HG02943 (cell line): ENCODE measurements around the gene RCCD1.
A peak's percentile ranks its signal among the peaks of the same experiment; 100 is the strongest.

Experiments used
- ATAC-seq: cut with Tn5 transposase; IDR thresholded peaks from one replicate; pipeline ENCODE4 v1.9.1; 2021; ENCODE audit warnings: mild to moderate bottlenecking, low read depth, moderate library complexity; ENCODE audit not compliant: unreplicated experiment

Gene RCCD1

DNA sequence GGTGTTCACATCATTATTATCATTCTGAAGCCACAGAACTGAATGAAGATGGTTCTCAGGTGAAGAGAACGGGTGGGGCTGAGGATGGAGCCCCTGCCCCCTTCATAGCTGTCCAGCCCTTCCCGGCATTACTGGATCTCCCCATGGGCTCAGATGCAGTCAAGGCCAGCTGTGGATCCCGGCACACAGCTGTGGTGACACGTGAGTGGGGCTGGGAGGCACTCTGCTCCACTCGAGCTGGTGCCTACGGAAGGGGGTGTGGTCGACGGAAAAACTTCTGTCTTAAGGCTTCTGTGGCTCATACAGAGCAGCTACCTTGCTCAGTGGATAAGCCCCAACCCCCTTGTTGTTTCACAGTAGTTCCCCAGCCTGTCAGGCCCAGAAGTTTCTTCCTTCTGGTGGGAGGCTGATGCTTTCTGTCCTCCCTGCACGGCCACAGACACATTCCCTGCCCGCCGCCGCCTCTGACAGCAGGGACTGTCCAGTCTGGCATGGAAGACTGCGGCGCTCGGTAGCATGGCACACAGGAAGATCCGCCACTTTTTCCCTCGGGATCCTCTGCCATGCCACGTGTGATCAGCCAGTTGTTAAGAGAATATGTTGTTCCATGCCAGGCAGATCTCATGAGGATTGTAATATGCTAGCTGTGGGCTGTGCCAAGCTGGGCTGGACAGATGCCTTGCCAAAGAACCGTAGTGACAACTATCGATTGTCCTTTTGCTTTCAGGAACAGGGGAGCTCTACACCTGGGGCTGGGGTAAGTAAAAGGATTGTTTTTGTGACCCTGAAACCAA lies 5.8 kb downstream of the RCCD1 start:
- no peak for ATAC-seq

DNA sequence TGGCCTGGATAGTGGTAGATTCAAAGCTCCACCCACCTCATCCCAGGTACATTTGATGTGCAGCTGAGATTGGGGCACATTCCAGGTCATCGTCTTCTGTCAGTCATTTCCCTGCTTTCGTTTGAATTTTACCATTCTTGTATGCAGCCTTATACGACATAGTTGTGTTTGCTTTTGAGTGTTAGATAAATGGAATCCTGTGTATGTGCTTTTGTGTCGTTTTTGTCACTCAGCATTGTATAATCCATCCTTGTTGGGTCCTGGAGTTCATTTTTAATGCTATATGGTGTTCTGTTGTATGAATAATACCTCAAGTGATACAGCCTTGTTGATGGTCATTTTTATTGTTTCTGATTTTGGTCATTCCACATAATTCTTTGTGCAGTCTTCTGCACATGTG lies 7.3 kb downstream of the RCCD1 start:
- no peak for ATAC-seq

DNA sequence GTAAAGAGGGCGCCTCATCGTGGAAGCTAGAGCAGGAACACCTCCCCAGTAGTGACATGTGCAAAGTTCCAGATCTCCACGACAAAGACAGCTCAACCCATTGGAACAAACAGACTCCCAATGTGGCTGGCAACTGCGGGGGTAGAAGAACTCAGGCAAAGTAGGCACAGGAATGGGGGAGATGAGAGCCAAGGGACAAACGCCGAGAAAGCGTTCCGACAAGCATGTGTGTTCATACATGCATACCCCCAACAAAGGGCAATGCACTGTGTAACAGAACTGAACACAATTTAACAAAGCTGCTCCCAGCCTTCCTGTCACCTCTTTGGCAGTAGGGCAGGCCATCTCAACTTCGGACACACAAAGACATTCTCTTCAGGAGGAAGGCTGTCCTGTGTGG lies 11.6 kb downstream of the RCCD1 start:
- ATAC-seq, result no peak

DNA sequence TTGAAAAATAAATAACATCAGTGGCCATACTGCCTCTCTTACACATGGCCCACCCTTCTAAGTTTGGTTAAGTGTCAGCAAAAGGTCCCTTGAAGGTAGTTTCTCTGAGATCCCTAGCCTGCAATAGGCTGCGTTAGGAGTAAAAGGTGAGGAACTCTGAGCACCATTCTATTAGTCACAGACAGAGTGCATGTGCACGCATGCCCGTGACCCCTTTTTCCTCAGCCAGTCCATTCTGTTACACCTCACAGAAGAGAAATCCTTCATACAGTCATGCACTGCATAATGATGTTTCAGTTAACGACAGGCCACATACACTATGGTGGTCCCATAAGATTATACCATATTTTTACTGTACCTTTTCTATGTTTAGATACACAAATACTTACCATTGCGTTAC lies 12.5 kb downstream of the RCCD1 start:
- no peak for ATAC-seq

DNA sequence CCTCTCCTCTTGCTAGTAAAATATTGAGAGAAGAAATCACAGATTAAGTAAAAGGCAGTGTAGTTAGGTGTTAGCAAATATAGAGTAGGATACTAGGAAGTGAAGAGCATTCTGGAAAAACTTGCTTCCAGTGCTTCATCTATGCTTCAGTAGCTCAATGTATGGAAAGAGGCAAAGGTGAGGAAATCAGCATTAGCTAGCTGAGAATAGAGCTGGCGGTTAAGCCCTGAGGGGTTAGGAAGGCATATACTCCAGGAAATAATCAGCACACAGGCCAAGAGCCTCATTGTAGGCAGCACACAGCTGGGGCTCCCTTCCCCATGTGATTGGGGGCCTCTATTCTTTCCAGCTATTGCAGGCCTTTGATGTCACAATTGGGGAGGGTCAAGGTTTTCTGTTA lies 13.8 kb downstream of the RCCD1 start:
- no peak for ATAC-seq

DNA sequence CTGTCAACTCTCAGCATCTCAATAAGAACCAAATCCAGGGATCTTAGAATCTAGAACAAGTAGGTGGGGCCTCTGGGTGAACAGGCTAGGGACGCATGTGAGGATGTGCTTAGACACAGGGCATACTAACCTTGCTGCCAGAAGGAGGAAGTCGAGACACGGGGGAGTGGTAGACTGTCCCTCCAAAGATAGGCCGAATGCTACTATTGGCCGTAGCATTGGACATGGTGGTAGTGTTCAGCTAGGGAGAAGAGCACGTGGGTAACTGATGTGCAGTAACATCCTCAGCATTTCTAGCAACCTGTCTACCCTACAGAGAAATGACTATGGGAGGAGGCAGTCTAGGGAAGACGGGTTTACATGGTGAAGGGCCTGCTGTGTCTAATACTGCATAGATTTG lies 15.6 kb downstream of the RCCD1 start:
- ATAC-seq, result no peak

DNA sequence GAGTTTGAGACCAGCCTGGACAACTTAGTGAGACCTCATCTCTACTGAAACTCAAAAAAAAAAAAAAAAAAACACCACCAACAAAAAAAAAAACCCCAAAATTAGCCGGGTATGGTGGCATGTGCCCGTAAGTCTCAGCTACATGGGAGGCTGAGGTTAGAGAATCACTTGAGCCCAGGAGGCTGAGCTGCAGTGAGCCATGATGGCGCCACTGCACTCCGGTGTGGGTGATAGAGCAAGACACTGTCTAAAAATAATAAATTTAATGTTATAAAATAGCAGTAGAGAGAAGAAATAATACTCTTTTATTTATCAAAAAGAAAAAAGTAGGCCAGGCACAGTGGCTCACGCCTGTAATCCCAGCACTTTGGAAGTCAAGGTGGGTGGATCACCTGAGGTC lies 17.4 kb downstream of the RCCD1 start:
- no peak for ATAC-seq

DNA sequence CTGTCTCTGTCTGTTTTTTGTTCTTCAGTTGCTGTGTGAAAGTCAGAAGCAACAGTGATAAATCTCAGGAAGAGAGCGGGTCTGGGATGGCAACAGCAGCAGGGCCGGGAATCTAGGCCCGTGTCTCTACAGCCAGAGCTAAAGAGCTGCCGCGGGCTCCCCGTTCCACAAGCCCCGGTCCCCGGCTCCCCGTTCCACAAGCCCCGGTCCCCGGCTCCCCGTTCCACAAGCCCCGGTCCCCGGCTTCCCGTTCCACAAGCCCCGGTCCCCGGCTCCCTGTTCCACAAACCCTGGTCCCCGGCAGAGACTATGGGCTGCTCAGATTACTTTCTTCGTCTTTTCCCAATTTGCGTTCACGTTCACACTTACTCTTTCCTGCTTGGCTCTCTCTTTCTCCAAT lies 19.5 kb downstream of the RCCD1 start:
- no peak for ATAC-seq

DNA sequence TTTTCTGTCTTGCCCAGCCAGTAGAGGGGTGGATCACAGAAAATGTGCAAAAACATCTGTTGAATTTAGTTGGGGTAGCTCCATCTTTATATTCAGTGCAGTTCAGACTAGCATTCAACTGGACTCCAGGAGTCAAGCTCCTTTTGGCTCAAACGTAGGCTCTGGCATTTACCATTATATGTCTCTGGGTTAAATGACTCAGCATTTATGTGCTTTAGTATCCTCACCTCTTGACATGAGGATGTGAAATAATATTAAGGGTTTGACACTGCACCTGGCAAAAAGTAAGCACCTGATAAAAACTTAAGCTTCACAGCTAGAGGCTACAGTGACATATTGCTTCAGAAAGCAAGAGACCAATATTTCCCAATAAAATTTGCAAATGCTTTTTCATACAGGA lies 24.9 kb downstream of the RCCD1 start:
- ATAC-seq, result no peak

DNA sequence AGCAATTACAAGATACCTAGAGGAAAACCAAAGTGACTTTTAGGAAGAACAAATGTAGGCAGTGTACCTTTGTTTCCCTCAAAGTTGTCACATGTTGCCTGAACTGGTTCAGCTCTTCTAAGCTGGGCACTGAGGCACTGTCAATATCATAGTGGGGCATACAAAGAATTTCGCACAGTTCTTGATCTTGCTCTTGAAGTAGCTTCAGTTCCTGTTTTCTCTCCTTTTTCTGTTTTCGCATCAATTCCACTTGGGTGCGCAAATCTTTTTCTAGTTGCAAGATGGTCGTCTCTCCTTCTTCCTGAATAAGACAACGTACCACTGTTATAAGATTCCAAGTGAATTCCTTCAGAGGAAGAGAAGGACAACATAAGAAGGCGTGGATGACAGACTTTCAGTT lies 27.0 kb downstream of the RCCD1 start:
- ATAC-seq, result no peak

DNA sequence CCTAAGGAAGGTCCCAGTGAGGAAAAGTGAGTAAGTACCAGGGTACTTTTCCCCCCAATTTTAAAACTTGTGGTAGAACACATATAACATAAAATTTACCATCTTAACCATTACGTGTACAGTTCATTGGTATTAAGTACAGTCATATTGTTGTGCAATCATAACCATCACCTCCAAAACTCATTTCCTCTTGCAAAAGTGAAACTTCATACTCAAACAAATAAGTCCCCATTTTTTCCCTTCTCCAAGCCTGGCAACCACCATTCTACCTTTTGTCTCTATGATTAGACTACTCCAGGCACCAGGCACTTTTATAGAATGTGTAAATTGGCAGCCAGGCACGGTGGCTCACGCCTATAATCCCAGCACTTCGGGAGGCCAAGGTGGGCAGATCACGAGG lies 27.5 kb downstream of the RCCD1 start:
- ATAC-seq, result no peak

DNA sequence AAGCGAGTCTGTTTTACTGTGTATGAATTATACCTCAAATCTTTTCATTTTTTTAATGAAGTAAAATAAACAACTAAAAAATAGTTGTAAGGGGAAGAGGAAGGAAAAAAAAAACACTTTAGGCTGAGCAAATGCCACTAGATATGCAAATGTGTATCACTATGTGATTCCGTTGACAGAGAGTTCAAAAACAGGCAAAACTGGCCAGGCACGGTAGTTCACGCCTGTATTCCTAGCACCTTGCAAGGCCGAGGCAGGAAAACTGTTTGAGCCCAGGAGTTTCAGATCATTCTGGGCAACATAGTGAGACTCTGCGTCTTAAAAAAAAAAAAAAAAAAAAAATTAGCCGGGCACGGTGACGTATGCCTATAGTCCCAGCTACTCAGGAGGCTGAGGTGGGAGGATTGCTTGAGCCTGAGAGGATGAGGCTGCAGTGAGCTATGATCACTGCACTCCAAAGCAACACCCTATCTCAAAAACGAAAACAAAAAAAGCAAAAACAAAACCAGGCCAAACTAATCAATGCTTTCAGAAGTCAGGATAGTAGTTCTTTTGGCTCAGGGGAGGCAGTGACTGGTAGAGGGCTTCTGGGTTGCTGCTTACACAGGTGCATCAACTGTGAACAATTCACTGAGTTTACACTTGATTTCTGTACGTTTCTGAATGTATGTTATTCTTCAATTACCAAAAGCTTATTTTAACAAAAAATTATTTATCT lies 32.3 kb downstream of the RCCD1 start:
- ATAC-seq, result no peak

DNA sequence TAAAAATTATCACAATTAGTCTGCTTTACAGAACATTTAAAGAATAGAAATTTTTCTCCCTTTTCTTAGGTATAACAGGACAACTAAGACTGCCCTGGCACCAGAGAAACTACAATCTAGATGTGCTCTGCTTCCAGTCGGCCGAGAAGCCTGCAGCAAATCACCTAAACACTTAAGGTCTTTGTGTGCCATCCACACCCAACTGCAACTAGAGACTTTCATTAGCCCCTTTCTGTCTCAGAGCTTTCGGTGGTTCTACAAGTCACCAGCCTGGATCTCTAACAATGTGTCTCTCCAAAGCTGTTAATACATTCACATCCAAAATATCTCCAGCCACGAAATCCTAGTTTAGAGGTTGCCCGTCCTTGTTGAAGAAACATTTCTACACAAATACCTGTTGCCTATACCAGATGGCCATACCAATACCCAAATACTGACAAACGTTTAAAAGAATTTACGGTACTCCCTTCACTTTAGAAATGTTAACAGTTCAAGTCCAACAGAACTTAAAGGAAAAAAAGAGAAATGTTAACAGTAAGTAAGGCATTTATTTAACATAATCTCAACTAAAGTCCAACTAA lies 33.0 kb downstream of the RCCD1 start:
- no peak for ATAC-seq

DNA sequence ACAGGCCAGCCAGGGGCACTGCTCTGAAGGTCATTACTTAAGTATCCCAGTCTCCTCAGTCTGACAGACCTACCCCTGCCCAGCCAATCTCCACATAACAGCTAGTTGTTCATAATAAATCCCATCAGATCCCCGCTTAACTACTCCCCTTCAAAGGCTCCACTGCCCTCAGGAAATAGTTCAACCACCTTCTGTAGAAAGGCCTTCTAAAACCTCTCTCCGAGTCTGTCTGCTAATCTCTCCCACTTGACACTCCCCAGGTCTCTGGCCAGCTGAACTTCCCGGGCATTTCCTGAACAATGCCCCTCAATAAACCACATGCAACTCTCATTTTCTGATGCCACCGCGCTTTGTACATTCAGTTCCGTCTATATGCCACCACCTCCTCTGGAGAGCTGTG lies 33.6 kb downstream of the RCCD1 start:
- no peak for ATAC-seq

DNA sequence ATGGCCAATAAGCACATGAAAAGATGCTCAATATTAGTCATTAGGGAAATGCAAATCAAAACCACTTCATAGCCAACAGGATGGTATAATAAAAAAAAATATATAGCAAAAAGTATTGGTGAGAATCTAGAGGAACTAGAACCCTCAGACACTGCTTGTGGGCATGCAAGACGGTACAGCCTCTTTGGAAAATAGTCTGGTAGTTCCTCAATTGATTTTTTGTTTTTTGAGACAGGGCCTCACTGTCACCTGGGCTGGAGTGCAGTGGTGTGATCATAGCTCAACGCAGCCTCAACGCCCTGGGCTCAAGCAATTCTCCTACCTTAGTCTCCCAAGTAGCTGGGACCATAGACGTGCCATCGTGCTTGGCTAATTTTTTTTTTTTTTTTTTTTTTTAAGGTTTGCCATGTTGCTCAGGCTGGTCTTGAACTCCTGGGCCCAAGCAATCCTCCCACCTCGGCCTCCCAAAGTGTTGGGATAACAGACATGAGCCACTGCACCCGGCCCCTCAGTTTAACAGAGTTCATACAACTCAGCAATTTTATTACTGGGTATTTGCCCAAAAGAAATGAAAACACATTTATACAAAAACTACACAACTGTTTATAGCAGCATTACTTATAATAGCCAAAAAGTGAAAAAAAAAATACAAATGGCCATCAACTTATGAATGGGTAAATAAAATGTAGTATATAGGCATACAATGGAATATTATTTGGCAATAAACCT lies 34.5 kb downstream of the RCCD1 start:
- no peak for ATAC-seq

DNA sequence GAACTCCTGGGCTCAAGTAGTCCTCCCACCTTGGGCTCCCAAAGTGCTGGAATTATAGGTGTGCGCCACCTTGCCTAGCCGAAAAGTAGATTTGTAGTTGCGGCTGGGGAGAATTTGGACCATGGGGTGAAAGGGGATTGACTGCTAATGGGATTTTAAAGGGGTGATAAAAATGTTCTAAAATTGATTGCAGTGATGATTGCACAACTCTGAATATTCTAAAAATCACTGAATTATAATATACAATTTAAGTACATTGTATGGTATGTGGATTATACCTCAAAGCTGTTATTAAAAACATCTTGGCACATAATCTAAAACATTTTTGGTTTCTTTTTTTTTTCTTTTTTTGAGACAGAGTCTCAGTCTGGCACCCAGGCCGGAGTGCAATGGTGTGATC lies 35.8 kb downstream of the RCCD1 start:
- ATAC-seq, result no peak

DNA sequence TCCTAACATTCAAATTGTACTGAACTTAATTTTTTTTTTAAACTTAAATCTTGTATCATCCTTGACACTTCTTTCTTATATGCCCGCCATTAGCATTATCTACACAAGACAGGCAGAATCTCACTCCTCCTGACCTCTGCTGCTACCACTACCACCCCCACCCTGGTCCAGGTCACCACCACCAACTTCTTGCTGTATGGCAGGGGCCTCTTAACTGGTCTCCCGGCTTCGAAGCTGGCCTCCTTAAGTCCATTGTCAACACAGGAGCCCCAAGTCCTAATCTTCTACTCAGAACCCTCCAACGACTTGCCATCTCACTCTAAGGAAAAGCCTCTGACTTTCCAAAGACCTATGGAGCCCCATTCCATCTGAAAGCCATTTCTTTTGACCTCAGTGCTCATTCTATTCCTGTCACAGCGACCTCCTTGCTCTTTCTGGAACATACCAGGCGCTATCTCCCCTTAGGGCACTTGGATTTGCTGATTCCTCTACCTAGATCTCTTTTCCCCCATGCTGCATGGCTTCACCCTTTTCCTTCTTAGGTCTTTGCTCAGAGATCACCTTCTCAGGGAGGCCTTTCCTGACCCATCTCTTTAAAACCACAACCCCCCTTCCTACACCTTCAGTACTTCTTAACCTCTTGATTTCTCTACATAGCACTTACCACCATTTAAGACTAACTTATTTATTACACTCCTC lies 37.1 kb downstream of the RCCD1 start:
- no peak for ATAC-seq

DNA sequence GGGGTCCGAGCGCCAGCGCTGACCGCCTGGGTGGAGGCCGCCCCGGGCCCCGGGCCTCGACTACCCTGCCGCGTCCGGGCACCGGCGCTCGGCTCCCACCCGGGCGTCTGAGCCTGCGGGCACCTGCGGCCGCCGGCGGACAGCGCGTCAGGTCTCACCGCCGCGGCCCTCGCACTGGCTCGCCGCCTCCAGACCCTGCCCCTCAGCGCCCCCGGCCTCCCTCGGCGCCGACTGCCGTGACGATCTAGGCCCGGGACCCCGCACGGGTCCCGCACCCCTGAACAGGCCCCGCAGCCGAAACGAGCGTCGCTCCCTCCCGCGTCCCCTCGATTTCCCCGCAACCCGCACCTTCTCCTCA lies 39.4 kb downstream of the RCCD1 start:
- peak; percentile 19 for ATAC-seq

DNA sequence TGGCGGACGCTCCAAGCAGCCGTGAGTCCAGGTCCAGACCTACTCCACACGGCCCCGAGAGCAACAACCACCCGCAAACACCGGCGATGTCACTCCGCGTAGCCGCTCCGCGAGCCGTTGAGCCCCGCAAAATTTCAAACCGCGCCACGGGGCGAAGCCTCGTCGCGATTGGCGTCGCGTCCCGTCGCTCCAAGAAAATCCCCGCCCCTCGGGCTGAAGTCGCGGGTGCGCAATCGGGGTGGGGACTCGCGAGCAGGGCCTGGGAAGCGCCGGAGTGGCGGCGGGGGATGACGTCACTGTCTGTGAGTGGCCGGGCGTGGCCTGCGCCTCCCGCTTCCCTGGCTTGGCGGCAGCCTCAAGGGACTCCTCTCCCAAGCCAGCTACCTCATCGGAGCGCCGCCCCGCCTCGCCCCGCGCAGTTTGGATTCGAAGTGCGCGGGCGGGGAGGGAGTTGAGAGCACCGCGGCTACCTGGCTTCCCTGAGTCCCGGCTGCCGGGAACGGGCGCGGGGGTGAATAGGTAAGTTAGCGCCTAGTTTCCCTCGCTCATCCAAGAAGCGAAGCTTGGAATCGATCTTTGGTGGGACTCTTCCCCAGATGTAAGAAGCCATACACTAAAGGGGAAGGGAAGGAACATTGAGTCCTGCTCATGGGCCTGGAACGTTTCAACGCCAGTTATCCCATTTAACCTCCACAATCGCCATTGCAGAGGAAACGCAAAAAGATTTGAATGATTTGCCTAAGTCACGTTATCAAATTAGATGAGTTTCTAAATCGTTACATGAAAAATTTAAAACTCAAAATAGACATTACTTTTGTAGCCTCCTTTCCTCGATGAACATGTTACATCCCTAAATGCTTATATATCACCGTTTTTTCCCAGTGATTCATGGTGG lies 40.0 kb downstream of the RCCD1 start, which contains the start of gene PRC1:
PRC1 (minus strand) TSS at position 119 of the 895 bp plus-strand sequence; CDS start at position 1, 118 bp downstream.
- peak; percentile 93 for ATAC-seq

DNA sequence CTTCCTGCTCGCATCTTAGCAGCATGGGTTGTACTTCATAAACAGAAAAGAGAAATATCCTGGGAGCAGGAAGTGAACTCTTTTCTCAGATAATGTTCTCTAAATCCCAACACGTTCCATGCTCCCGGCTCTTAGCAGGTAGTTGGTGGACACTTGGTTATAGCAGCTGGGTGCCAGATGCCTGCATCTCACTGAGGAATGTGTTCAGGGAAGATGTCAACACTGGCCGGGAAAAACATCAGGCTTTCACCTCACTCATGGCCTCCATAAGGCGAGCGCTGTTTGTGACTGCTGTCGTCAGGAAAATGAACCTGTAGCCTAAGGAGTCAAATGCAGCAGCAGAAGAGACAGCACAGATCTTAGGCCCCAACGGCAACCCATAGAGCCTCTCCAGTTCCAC lies 44.1 kb downstream of the RCCD1 start:
- ATAC-seq, result no peak
